WI38 (cell line): ENCODE results near the gene AGAP1.

ENCODE experiments used
- H3K4me3 ChIP-seq: 2 replicates; pipeline ENCODE4 v1.5.1; 2011; ENCODE audit warnings: low read depth, mild to moderate bottlenecking, control low read depth, low read length
- TF ChIP-seq, protein P1 (sequence below): IDR thresholded peaks from 2 replicates; pipeline ENCODE4 v1.5.1; 2012; ENCODE audit warnings: low read depth, mild to moderate bottlenecking, control low read depth, low read length

The AGAP1 gene

DNA sequence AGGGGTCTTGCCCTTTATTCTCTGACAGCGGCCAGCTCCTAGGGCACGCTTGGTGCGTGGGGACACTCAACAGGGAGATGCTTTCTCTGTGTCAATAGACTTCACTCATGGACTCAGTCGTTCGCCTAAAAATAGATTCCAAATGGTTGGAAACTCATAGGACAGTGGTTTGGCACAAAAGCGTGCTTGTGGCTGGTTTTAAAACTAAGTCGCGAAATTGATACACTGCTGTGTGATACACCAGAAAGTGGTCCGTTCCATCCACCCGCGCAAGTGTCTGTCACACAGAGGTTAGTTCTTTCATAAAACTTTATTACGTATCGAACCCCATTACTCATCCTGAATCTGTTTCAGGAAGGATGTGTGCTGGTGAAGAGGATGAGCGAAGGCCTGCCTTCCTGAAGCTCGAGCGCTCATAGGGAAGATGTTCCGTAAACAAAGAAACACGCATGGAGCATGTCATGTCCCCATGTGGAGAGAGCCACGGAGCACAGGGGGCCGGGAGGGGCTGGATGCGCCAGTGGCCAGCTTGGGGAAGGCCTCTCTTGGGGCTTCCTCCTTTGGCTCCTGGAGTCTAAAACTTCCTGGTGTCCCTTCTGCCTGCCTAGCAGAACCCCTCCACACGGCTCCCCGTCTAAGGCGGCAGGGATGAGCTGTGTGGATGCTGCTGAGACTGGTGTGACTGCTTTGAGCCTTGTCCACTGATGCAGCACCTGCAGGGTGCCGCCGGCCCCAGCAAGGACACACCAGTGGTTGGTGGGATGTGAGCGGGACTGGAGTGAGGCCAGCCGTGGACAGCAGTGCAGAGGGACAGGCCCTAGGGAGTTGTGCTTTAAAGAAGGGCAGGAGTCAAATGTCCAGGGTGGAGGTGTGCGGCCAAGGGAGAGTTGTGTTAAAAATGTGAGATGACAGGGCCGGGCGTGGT lies 467.1 kb downstream of the AGAP1 start:
- TF ChIP-seq, protein P1, sequence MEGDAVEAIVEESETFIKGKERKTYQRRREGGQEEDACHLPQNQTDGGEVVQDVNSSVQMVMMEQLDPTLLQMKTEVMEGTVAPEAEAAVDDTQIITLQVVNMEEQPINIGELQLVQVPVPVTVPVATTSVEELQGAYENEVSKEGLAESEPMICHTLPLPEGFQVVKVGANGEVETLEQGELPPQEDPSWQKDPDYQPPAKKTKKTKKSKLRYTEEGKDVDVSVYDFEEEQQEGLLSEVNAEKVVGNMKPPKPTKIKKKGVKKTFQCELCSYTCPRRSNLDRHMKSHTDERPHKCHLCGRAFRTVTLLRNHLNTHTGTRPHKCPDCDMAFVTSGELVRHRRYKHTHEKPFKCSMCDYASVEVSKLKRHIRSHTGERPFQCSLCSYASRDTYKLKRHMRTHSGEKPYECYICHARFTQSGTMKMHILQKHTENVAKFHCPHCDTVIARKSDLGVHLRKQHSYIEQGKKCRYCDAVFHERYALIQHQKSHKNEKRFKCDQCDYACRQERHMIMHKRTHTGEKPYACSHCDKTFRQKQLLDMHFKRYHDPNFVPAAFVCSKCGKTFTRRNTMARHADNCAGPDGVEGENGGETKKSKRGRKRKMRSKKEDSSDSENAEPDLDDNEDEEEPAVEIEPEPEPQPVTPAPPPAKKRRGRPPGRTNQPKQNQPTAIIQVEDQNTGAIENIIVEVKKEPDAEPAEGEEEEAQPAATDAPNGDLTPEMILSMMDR = no peak
- H3K4me3 ChIP-seq = no peak overlapping the region

GRCh38 chr2:235961711-235962110 lies 467.9 kb downstream of the AGAP1 start:
- no peak overlapping the region for H3K4me3 ChIP-seq
- TF ChIP-seq, protein P1 = no peak

- TF ChIP-seq, protein P1 = no peak
- H3K4me3 ChIP-seq = no peak overlapping the region
These were observed 470.2 kb downstream of the AGAP1 start for GRCh38 chr2:235963853-235964577.

GRCh38 chr2:235964787-235965390 lies 471.0 kb downstream of the AGAP1 start:
- TF ChIP-seq, protein P1 = no peak

GRCh38 chr2:235966396-235966795 lies 472.6 kb downstream of the AGAP1 start:
- TF ChIP-seq, protein P1 = no peak
- H3K4me3 ChIP-seq = no peak overlapping the region

More at GRCh38 chr2:235964787-235965390, 471.0 kb downstream of the AGAP1 start:
- H3K4me3 ChIP-seq = no peak overlapping the region

- TF ChIP-seq, protein P1 = no peak
- H3K4me3 ChIP-seq = no peak overlapping the region
These were observed 473.3 kb downstream of the AGAP1 start for GRCh38 chr2:235966932-235967757.
